Measurements from ENCODE around the gene LRRC4C. TPM values are rescaled to one million over a fixed set of nuclear protein-coding genes. Genes with fewer than 3 reads are reported as not detected.

Gene LRRC4C
- polyA plus RNA-seq, 1 of the 3 experiments (the other 2 are of a cell fraction), result 0.16 TPM

DNA sequence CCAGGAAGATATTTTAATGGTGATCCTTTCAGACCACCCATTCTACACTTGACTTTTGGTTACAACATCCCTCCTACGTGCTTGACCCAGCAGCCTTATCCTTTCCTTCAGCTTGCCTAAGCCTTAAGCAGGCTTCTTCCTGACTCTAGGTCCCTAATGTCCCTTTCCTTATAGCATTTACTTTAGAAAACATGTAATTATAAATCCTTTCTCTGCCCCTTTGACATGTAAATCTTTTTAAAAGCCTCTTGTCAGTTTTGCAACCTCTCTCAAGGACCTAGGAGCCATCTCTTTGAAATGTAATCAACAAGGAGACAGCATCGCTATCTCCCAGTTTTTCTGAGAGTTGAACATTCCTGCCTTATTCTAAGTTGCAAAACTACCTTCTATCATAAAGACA, 1255.2 kb downstream of the LRRC4C start:
- H3K36me3 ChIP-seq (replicated peaks in 1 of 2; ENCODE audit: control insufficient read depth in 1 of 2, insufficient read depth in 2 of 2, low read length in 1 of 2), result no peaks in the 10 kb centered on the region
- no peaks in the 10 kb centered on the region for H3F3A ChIP-seq (replicated peaks; ENCODE audit: insufficient read depth)
- ChIA-PET CTCF (interaction anchor here (1.1 kb wide), 1 partner anchor 8 kb away, joined by 3 read pairs; no protein-coding TSS in a partner anchor), POLR2A (no interaction called here)
- H3K9ac ChIP-seq, result no peak overlapping the region
- H4K20me1 ChIP-seq (ENCODE audit: insufficient read depth), result no peaks in the 10 kb centered on the region
- no peak overlapping the region for H3K4me2 ChIP-seq
- H3K27me3 ChIP-seq (ENCODE audit: insufficient read depth), result no peaks in the 10 kb centered on the region
- peaks cover 2 to 7% of the 10 kb centered on the region in 2 experiments; a peak in 2 of 4 replicates for H3K4me1 ChIP-seq (ENCODE audit: control insufficient read depth in 1 of 2, insufficient read depth in 2 of 2, low read depth in 1 of 2, low read length in 1 of 2)
- no peaks in the 10 kb centered on the region for H3K9me2 ChIP-seq
- H2AFZ ChIP-seq (ENCODE audit: low read depth), result no peak overlapping the region
- 65% methylated on average over 2 of the region's 2 CpGs for WGBS (ENCODE audit: low lambda C conversion rate)
- no peak for DNase-seq
- no peak overlapping the region for H3K27ac ChIP-seq (ENCODE audit: low read depth in 2 of 2, low read length in 1 of 2)
- no peak overlapping the region for H3K4me3 ChIP-seq (ENCODE audit: low read depth in 2 of 2, low read length in 1 of 2)
- H3K9me3 ChIP-seq, result no peaks in the 10 kb centered on the region
- TF ChIP-seq SIN3A (IDR thresholded peaks at IDR 0.05; ENCODE audit: borderline replicate concordance, low read depth, low read length), result no peak
- no peak for TF ChIP-seq FOSL2 (IDR thresholded peaks at IDR 0.05; ENCODE audit: borderline replicate concordance, low read depth)
- TF ChIP-seq RCOR1 (IDR thresholded peaks at IDR 0.05; ENCODE audit: low read length), result no peak
- TF ChIP-seq, protein P1, sequence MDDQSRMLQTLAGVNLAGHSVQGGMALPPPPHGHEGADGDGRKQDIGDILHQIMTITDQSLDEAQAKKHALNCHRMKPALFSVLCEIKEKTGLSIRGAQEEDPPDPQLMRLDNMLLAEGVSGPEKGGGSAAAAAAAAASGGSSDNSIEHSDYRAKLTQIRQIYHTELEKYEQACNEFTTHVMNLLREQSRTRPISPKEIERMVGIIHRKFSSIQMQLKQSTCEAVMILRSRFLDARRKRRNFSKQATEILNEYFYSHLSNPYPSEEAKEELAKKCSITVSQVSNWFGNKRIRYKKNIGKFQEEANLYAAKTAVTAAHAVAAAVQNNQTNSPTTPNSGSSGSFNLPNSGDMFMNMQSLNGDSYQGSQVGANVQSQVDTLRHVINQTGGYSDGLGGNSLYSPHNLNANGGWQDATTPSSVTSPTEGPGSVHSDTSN (IDR thresholded peaks at IDR 0.05), result no peak
- no peak for TF ChIP-seq YY1 (IDR thresholded peaks at IDR 0.05; ENCODE audit: low read depth)
- TF ChIP-seq POLR2AphosphoS5 (IDR thresholded peaks at IDR 0.05; ENCODE audit: low read depth, low read length), result no peak
- no peak for TF ChIP-seq EZH2phosphoT487 (IDR thresholded peaks at IDR 0.05; ENCODE audit: borderline replicate concordance, low read depth)
- TF ChIP-seq NFIC (IDR thresholded peaks at IDR 0.05; ENCODE audit: borderline replicate concordance), result no peak
- no peak for TF ChIP-seq TCF12 (IDR thresholded peaks at IDR 0.05)
- TF ChIP-seq FOXM1 (IDR thresholded peaks at IDR 0.05; ENCODE audit: low read depth), result no peak
- TF ChIP-seq MXI1 (IDR thresholded peaks at IDR 0.05; ENCODE audit: low read depth, low read length), result no peak
- TF ChIP-seq, protein P2, sequence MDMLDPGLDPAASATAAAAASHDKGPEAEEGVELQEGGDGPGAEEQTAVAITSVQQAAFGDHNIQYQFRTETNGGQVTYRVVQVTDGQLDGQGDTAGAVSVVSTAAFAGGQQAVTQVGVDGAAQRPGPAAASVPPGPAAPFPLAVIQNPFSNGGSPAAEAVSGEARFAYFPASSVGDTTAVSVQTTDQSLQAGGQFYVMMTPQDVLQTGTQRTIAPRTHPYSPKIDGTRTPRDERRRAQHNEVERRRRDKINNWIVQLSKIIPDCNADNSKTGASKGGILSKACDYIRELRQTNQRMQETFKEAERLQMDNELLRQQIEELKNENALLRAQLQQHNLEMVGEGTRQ (IDR thresholded peaks at IDR 0.05; ENCODE audit: borderline replicate concordance, low read depth, low read length), result no peak
- TF ChIP-seq, protein P3, sequence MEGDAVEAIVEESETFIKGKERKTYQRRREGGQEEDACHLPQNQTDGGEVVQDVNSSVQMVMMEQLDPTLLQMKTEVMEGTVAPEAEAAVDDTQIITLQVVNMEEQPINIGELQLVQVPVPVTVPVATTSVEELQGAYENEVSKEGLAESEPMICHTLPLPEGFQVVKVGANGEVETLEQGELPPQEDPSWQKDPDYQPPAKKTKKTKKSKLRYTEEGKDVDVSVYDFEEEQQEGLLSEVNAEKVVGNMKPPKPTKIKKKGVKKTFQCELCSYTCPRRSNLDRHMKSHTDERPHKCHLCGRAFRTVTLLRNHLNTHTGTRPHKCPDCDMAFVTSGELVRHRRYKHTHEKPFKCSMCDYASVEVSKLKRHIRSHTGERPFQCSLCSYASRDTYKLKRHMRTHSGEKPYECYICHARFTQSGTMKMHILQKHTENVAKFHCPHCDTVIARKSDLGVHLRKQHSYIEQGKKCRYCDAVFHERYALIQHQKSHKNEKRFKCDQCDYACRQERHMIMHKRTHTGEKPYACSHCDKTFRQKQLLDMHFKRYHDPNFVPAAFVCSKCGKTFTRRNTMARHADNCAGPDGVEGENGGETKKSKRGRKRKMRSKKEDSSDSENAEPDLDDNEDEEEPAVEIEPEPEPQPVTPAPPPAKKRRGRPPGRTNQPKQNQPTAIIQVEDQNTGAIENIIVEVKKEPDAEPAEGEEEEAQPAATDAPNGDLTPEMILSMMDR (IDR thresholded peaks at IDR 0.05), result no peak
- TF ChIP-seq JUND (IDR thresholded peaks at IDR 0.05), result no peak
- no peaks in the 10 kb centered on the region for H3K79me2 ChIP-seq (ENCODE audit: insufficient read depth)

DNA sequence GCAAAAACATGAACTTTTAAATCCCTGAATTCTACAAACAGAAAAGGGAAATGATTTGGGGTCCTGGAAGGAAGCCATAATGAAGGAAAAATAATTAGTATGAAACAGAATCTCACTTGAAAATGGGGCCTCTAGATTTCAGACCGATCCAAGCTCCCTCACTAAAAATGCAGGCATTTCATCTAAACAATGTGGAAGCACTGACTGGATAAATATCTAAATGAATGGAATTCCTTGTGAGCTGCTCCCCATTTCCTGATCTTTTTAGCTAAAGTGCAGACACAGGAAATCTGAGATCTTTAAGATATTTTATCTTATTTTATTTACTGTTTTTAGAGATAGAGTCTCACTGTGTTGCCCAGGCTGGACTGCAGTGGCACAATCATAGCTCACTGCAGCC, 1255.8 kb downstream of the LRRC4C start:
- no peaks in the 10 kb centered on the region for H3K9me3 ChIP-seq
- CTCF ChIA-PET, result interaction anchor here (1.1 to 2.9 kb wide), 4 partner anchors 9 to 90 kb away, joined by 3 to 9 read pairs (median 6); no protein-coding TSS in a partner anchor
- H3K9ac ChIP-seq, result no peak overlapping the region
- H3F3A ChIP-seq (replicated peaks; ENCODE audit: insufficient read depth), result no peaks in the 10 kb centered on the region
- 25% methylated on average over 1 of the region's 1 CpG for WGBS (ENCODE audit: low lambda C conversion rate)
- DNase-seq, result no peak
- H3K27me3 ChIP-seq (ENCODE audit: insufficient read depth), result no peaks in the 10 kb centered on the region
- H3K4me1 ChIP-seq (ENCODE audit: control insufficient read depth in 1 of 2, insufficient read depth in 2 of 2, low read depth in 1 of 2, low read length in 1 of 2), result peaks cover 2 to 7% of the 10 kb centered on the region in 2 experiments; a peak in 2 of 4 replicates
- H3K36me3 ChIP-seq (replicated peaks in 1 of 2; ENCODE audit: control insufficient read depth in 1 of 2, insufficient read depth in 2 of 2, low read length in 1 of 2), result no peaks in the 10 kb centered on the region
- H3K79me2 ChIP-seq (ENCODE audit: insufficient read depth), result no peaks in the 10 kb centered on the region
- no peaks in the 10 kb centered on the region for H4K20me1 ChIP-seq (ENCODE audit: insufficient read depth)
- H3K4me2 ChIP-seq, result no peak overlapping the region
- no peak overlapping the region for H2AFZ ChIP-seq (ENCODE audit: low read depth)
- POLR2A ChIA-PET, result no interaction called here
- H3K4me3 ChIP-seq (ENCODE audit: low read depth in 2 of 2, low read length in 1 of 2), result no peak overlapping the region
- no peaks in the 10 kb centered on the region for H3K9me2 ChIP-seq
- no peak overlapping the region for H3K27ac ChIP-seq (ENCODE audit: low read depth in 2 of 2, low read length in 1 of 2)
- TF ChIP-seq, protein P4, sequence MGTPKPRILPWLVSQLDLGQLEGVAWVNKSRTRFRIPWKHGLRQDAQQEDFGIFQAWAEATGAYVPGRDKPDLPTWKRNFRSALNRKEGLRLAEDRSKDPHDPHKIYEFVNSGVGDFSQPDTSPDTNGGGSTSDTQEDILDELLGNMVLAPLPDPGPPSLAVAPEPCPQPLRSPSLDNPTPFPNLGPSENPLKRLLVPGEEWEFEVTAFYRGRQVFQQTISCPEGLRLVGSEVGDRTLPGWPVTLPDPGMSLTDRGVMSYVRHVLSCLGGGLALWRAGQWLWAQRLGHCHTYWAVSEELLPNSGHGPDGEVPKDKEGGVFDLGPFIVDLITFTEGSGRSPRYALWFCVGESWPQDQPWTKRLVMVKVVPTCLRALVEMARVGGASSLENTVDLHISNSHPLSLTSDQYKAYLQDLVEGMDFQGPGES (IDR thresholded peaks at IDR 0.05; ENCODE audit: low read depth, low read length), result no peak
- TF ChIP-seq, protein P3 (IDR thresholded peaks at IDR 0.05), result no peak
- no peak for TF ChIP-seq TAF1 (IDR thresholded peaks at IDR 0.05; ENCODE audit: borderline replicate concordance, low read depth, low read length)
- TF ChIP-seq TCF12 (IDR thresholded peaks at IDR 0.05), result no peak
- no peak for TF ChIP-seq RXRA (IDR thresholded peaks at IDR 0.05; ENCODE audit: borderline replicate concordance, low read depth)
- TF ChIP-seq POLR2AphosphoS5 (IDR thresholded peaks at IDR 0.05; ENCODE audit: low read depth, low read length), result no peak
- TF ChIP-seq MXI1 (IDR thresholded peaks at IDR 0.05; ENCODE audit: low read depth, low read length), result no peak
- TF ChIP-seq SIN3A (IDR thresholded peaks at IDR 0.05; ENCODE audit: borderline replicate concordance, low read depth, low read length), result no peak
- TF ChIP-seq TEAD4 (IDR thresholded peaks at IDR 0.05; ENCODE audit: borderline replicate concordance, insufficient read depth), result no peak
- no peak for TF ChIP-seq RCOR1 (IDR thresholded peaks at IDR 0.05; ENCODE audit: low read length)
- TF ChIP-seq GATA2 (CRISPR knock-in tag; IDR thresholded peaks at IDR 0.05), result no peak

Measured in SK-N-SH (cell line).